ENCODE results near the gene AADACL3.
"Not testable (repeated sequence)": the region's sequence is repeated elsewhere in the genome, so short reads cannot be mapped to it uniquely, and the experiment has no call there.

AADACL3 gene, protein sequence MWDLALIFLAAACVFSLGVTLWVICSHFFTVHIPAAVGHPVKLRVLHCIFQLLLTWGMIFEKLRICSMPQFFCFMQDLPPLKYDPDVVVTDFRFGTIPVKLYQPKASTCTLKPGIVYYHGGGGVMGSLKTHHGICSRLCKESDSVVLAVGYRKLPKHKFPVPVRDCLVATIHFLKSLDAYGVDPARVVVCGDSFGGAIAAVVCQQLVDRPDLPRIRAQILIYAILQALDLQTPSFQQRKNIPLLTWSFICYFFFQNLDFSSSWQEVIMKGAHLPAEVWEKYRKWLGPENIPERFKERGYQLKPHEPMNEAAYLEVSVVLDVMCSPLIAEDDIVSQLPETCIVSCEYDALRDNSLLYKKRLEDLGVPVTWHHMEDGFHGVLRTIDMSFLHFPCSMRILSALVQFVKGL

DNA sequence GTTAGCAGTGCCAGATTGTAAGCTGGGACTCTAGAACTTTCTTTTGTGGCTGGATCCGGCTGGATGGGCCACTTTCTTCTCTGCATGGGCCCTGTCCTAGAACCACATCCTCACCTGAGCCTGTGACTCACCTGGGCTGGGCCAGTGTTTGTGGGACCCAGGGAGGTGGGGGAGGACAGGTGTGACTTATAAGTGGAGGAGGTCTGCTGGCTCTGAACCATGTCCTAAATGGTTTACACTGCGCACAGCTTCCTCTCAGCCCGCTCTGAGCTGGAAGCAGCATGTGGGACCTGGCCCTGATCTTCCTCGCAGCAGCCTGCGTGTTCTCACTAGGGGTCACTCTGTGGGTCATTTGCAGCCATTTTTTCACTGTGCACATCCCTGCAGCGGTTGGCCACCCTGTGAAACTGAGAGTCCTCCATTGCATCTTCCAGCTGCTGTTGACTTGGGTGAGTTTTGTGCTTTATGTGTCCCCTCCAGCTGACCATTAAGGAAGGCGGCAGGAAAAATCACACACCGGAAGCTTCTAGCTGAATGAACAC, at the start of gene AADACL3:
Gene AADACL3 (plus strand): TSS at position 215 of the 542 bp plus-strand sequence. CDS start 67 bp downstream, at position 282.
- Mint-ChIP-seq H3K27me3 (peaks cover 92% of the 10 kb centered on the region), H3K4me1 (no peaks in the 10 kb centered on the region), H3K4me3 (no peak within 1 kb of the TSS), H3K36me3 (ENCODE audit: insufficient read depth) (no peaks in the 10 kb centered on the region), H3K9me3 (no peaks in the 10 kb centered on the region), H3K27ac (ENCODE audit: low read depth) (no peak within 1 kb of the TSS)
- no peak for DNase-seq (ENCODE audit: low spot score in 2 of 2)
- ATAC-seq (replicated peaks; ENCODE audit: extremely low read depth, poor library complexity, severe bottlenecking): no peak

- Mint-ChIP-seq H3K36me3 (ENCODE audit: insufficient read depth) (no peaks in the 10 kb centered on the region), H3K27me3 (peaks cover 19% of the 10 kb centered on the region), H3K4me1 (no peaks in the 10 kb centered on the region), H3K27ac (ENCODE audit: low read depth) (no peak overlapping the region), H3K9me3 (no peaks in the 10 kb centered on the region), H3K4me3 (no peak overlapping the region)
- no peak for ATAC-seq (replicated peaks; ENCODE audit: extremely low read depth, poor library complexity, severe bottlenecking)
- no peak for DNase-seq (ENCODE audit: low spot score in 2 of 2)
Measured at GRCh38 chr1:12666141-12666735, 49.7 kb upstream of the AADACL3 start.

GRCh38 chr1:12669529-12670068, 46.3 kb upstream of the AADACL3 start:
- Mint-ChIP-seq H3K27me3 (peaks cover 39% of the 10 kb centered on the region), H3K9me3 (no peaks in the 10 kb centered on the region), H3K36me3 (ENCODE audit: insufficient read depth) (no peaks in the 10 kb centered on the region), H3K4me3 (no peak overlapping the region), H3K27ac (ENCODE audit: low read depth) (no peak overlapping the region), H3K4me1 (no peaks in the 10 kb centered on the region)
- ATAC-seq (replicated peaks; ENCODE audit: extremely low read depth, poor library complexity, severe bottlenecking) (no peak), DNase-seq (ENCODE audit: low spot score in 2 of 2) (no peak)

DNA sequence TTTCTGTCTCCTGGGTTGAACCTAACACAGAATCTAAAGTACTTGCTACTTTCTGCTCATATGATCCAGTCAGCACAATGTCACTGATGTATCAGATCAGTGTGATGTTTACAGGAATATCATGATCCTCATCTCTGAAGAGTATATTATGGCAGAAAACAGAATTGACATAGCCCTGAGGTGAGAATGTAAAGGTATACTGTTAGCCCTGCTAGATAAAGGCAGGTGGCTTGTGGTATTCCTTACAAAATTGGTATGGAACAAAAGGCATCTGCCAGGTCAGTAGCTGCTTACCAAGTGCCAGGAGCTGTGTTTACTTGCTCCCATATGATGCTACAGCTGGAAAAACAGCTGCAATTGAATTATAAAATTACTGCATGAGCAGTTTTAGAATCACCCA, 41.6 kb upstream of the AADACL3 start:
- H3K27me3 Mint-ChIP-seq: peaks cover 39% of the 10 kb centered on the region
- DNase-seq (ENCODE audit: low spot score in 2 of 2) (no peak), ATAC-seq (replicated peaks; ENCODE audit: extremely low read depth, poor library complexity, severe bottlenecking) (no peak)
- no peak overlapping the region for H3K27ac Mint-ChIP-seq (ENCODE audit: low read depth)
- no peaks in the 10 kb centered on the region for H3K9me3 Mint-ChIP-seq
- no peaks in the 10 kb centered on the region for H3K4me1 Mint-ChIP-seq
- H3K4me3 Mint-ChIP-seq: no peak overlapping the region
- no peaks in the 10 kb centered on the region for H3K36me3 Mint-ChIP-seq (ENCODE audit: insufficient read depth)

- H3K4me1 Mint-ChIP-seq; H3K27ac Mint-ChIP-seq (ENCODE audit: low read depth); DNase-seq (ENCODE audit: low spot score in 2 of 2); H3K4me3 Mint-ChIP-seq; H3K36me3 Mint-ChIP-seq (ENCODE audit: insufficient read depth); ATAC-seq (replicated peaks; ENCODE audit: extremely low read depth, poor library complexity, severe bottlenecking); H3K9me3 Mint-ChIP-seq: not testable (repeated sequence)
- H3K27me3 Mint-ChIP-seq: peaks cover 56% of the 10 kb centered on the region
Measured at GRCh38 chr1:12676122-12676521, 39.8 kb upstream of the AADACL3 start.

GRCh38 chr1:12677565-12677964, 38.3 kb upstream of the AADACL3 start:
- peaks cover 56% of the 10 kb centered on the region for H3K27me3 Mint-ChIP-seq
- ATAC-seq (replicated peaks; ENCODE audit: extremely low read depth, poor library complexity, severe bottlenecking): no peak
- no peak for DNase-seq (ENCODE audit: low spot score in 2 of 2)
- no peak overlapping the region for H3K4me3 Mint-ChIP-seq
- H3K9me3 Mint-ChIP-seq: peaks cover 5% of the 10 kb centered on the region
- no peak overlapping the region for H3K27ac Mint-ChIP-seq (ENCODE audit: low read depth)
- no peaks in the 10 kb centered on the region for H3K36me3 Mint-ChIP-seq (ENCODE audit: insufficient read depth)
- no peaks in the 10 kb centered on the region for H3K4me1 Mint-ChIP-seq

GRCh38 chr1:12678350-12678749, 37.6 kb upstream of the AADACL3 start:
- DNase-seq (ENCODE audit: low spot score in 2 of 2) (no peak), ATAC-seq (replicated peaks; ENCODE audit: extremely low read depth, poor library complexity, severe bottlenecking) (no peak)
- no peak overlapping the region for H3K4me3 Mint-ChIP-seq
- peaks cover 5% of the 10 kb centered on the region for H3K9me3 Mint-ChIP-seq
- no peaks in the 10 kb centered on the region for H3K4me1 Mint-ChIP-seq
- no peak overlapping the region for H3K27ac Mint-ChIP-seq (ENCODE audit: low read depth)
- peaks cover 58% of the 10 kb centered on the region for H3K27me3 Mint-ChIP-seq
- H3K36me3 Mint-ChIP-seq (ENCODE audit: insufficient read depth): no peaks in the 10 kb centered on the region

- Mint-ChIP-seq H3K9me3 (peaks cover 5% of the 10 kb centered on the region), H3K27ac (ENCODE audit: low read depth) (no peak overlapping the region), H3K4me1 (no peaks in the 10 kb centered on the region), H3K27me3 (peaks cover 63% of the 10 kb centered on the region), H3K4me3 (no peak overlapping the region), H3K36me3 (ENCODE audit: insufficient read depth) (no peaks in the 10 kb centered on the region)
- DNase-seq (ENCODE audit: low spot score in 2 of 2): no peak
- no peak for ATAC-seq (replicated peaks; ENCODE audit: extremely low read depth, poor library complexity, severe bottlenecking)
Measured at GRCh38 chr1:12678820-12679219, 37.1 kb upstream of the AADACL3 start.

DNA sequence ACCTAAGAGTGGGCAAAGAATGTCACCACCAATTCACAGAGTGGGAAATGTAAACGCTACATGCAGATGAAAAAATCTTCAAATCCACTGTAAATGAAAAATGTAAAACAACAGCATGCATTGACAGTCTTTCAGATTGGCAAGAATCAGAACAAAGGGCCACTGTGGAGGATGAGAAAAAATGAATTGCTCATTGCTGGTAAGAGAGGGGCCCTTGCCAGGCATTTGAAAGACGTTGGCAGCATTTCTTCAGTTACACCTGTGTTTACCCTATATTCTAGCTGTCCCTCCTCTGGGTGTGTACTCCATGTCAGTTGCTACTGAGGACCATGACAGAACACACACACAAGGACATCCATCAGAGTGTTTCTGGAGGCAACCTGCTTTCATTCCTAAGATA, 25.8 kb upstream of the AADACL3 start:
- H3K4me3 Mint-ChIP-seq: no peak overlapping the region
- no peak for ATAC-seq (replicated peaks; ENCODE audit: extremely low read depth, poor library complexity, severe bottlenecking)
- H3K36me3 Mint-ChIP-seq (ENCODE audit: insufficient read depth): no peaks in the 10 kb centered on the region
- no peaks in the 10 kb centered on the region for H3K4me1 Mint-ChIP-seq
- no peak overlapping the region for H3K27ac Mint-ChIP-seq (ENCODE audit: low read depth)
- H3K27me3 Mint-ChIP-seq: peaks cover 39% of the 10 kb centered on the region
- no peaks in the 10 kb centered on the region for H3K9me3 Mint-ChIP-seq
- no peak for DNase-seq (ENCODE audit: low spot score in 2 of 2)

GRCh38 chr1:12692967-12693782, 22.7 kb upstream of the AADACL3 start:
- Mint-ChIP-seq H3K4me1 (no peaks in the 10 kb centered on the region), H3K27ac (ENCODE audit: low read depth) (no peak overlapping the region), H3K9me3 (no peaks in the 10 kb centered on the region), H3K27me3 (peaks cover 45% of the 10 kb centered on the region), H3K36me3 (ENCODE audit: insufficient read depth) (no peaks in the 10 kb centered on the region), H3K4me3 (no peak overlapping the region)
- ATAC-seq (replicated peaks; ENCODE audit: extremely low read depth, poor library complexity, severe bottlenecking) (no peak), DNase-seq (ENCODE audit: low spot score in 2 of 2) (no peak)

- no peak overlapping the region for H3K27ac Mint-ChIP-seq (ENCODE audit: low read depth)
- no peaks in the 10 kb centered on the region for H3K4me1 Mint-ChIP-seq
- no peaks in the 10 kb centered on the region for H3K9me3 Mint-ChIP-seq
- H3K4me3 Mint-ChIP-seq: no peak overlapping the region
- H3K27me3 Mint-ChIP-seq: peaks cover 79% of the 10 kb centered on the region
- DNase-seq (ENCODE audit: low spot score in 2 of 2): no peak
- H3K36me3 Mint-ChIP-seq (ENCODE audit: insufficient read depth): no peaks in the 10 kb centered on the region
- ATAC-seq (replicated peaks; ENCODE audit: extremely low read depth, poor library complexity, severe bottlenecking): no peak
Measured at GRCh38 chr1:12696658-12697057, 19.3 kb upstream of the AADACL3 start.

- H3K27ac Mint-ChIP-seq (ENCODE audit: low read depth): no peak overlapping the region
- no peak for DNase-seq (ENCODE audit: low spot score in 2 of 2)
- no peaks in the 10 kb centered on the region for H3K9me3 Mint-ChIP-seq
- H3K4me1 Mint-ChIP-seq: no peaks in the 10 kb centered on the region
- no peak overlapping the region for H3K4me3 Mint-ChIP-seq
- peaks cover 80% of the 10 kb centered on the region for H3K27me3 Mint-ChIP-seq
- H3K36me3 Mint-ChIP-seq (ENCODE audit: insufficient read depth): no peaks in the 10 kb centered on the region
- ATAC-seq (replicated peaks; ENCODE audit: extremely low read depth, poor library complexity, severe bottlenecking): no peak
Measured at GRCh38 chr1:12697397-12697796, 18.5 kb upstream of the AADACL3 start.
